Esophagus mucosa (tissue), 1 donor: ENCODE measurements around the gene ZSWIM6. TPM values are rescaled to one million over a fixed set of nuclear protein-coding genes. Genes with fewer than 3 reads are reported as not detected.

ENCODE experiments used
- total RNA-seq: library from RNA; stranded (reverse); gene quantifications from one replicate; pipeline ENCODE4 v1.2.4, GENCODE V29; 2023
- donor health status: DM: yes; HTN: yes; CAD: no.

Gene ZSWIM6
- total RNA-seq, 1 donor from 2014 or later: 6.3 TPM

Other genes starting within 250 kb of the ZSWIM6 start
- 54.7 TPM for gene SMIM15, start 169.8 kb upstream of the ZSWIM6 start, total RNA-seq